ENCODE results near the gene CIDEB. TPM values are rescaled to one million over a fixed set of nuclear protein-coding genes. Genes with fewer than 3 reads are reported as not detected.
"Not testable (repeated sequence)": the region's sequence is repeated elsewhere in the genome, so short reads cannot be mapped to it uniquely, and the experiment has no call there.

Gene CIDEB, protein sequence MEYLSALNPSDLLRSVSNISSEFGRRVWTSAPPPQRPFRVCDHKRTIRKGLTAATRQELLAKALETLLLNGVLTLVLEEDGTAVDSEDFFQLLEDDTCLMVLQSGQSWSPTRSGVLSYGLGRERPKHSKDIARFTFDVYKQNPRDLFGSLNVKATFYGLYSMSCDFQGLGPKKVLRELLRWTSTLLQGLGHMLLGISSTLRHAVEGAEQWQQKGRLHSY
- 10 to 100 TPM in 7 of 10 donors, 1 to 10 TPM in 3; 8.3 to 15.5 (median 12.0) TPM for polyA plus RNA-seq (ENCODE audit: insufficient read length in 10 of 10)
- long read RNA-seq, donor 1, partial matches to known transcripts, result 0 of 1 reads
- long read RNA-seq, donor 1, other reads (novel, unspliced or antisense), result 0 of 1 reads
- long read RNA-seq, donor 2, partial matches to known transcripts, result 0 of 2 reads
- long read RNA-seq, donor 2, other reads (novel, unspliced or antisense), result 0 of 2 reads
- long read RNA-seq, donor 3, result 0 reads
- long read RNA-seq, donor 4, partial matches to known transcripts, result 0 of 1 reads
- long read RNA-seq, donor 4, other reads (novel, unspliced or antisense), result 0 of 1 reads
- long read RNA-seq, donor 5, partial matches to known transcripts, result 7 of 13 reads
- long read RNA-seq, donor 5, other reads (novel, unspliced or antisense), result 0 of 13 reads
- long read RNA-seq, donor 6, result 0 reads
- long read RNA-seq, donor 7, partial matches to known transcripts, result 0 of 3 reads
- long read RNA-seq, donor 7, other reads (novel, unspliced or antisense), result 0 of 3 reads
- long read RNA-seq, donor 8, partial matches to known transcripts, result 5 of 6 reads
- long read RNA-seq, donor 8, other reads (novel, unspliced or antisense), result 0 of 6 reads
- long read RNA-seq, donor 9, partial matches to known transcripts, result 0 of 2 reads
- long read RNA-seq, donor 9, other reads (novel, unspliced or antisense), result 0 of 2 reads

DNA sequence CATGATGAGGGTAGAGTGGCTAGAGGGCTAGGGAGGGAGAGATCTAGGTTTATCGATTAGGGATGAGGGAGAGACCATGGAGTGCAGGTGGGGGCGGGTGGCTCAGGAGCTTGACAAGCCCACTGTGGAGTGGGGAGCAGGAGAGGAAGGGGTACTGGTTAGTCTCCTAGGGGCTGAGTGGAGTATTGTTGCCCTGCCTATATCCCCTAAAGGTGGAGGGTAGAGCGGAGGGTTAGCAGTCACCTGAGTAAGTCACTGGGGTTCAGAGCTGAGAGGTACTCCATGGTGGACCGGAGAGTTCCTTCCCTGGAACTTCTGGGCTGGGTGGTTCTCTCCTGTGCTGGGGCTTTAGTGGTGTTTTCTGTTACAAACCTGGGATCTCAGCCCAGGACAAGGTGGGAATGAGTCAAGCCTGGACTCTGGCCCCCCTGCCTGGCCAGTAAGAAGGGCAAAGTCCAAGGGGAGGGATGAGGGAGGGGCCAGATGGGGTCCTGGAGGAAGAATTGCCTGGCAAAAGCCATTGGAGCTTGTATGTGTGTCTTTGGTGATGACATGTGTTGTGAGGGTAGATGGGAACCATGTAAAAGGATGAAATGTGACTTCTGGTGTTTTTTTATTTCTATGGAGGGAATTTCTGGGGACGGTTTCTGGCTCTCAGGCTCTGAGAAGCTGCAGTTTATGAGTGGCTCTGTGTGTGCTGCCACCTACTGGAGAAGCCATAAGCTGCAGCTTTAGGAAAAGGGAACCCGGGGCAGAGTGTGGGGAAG is at the start of gene CIDEB:
TSS of gene CIDEB (minus strand) at position 403 of the 767 bp plus-strand sequence. CDS start at position 284, 119 bp downstream.
- peak; percentile 38 to 73 (median 50) for DNase-seq

DNA sequence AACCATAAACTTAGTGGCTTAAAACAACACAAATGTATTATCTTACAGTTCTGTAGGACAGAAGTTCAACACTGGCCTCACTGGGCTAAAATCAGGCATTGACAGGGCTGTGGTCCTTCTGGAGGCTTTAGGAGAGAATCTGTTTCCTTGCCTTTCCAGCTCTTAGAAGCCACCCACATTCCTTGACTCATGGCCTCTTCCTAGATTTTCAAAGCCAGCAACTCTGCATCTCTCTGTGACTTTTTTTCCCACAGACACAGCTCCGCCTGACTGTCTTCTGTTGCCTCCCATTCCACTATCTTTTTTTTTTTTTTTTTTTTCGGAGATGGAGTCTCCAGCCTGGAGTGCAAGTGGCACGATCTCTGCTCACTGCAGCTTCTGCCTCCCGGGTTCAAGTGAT is 48.4 kb upstream of the CIDEB start:
- DNase-seq, result no peak

DNA sequence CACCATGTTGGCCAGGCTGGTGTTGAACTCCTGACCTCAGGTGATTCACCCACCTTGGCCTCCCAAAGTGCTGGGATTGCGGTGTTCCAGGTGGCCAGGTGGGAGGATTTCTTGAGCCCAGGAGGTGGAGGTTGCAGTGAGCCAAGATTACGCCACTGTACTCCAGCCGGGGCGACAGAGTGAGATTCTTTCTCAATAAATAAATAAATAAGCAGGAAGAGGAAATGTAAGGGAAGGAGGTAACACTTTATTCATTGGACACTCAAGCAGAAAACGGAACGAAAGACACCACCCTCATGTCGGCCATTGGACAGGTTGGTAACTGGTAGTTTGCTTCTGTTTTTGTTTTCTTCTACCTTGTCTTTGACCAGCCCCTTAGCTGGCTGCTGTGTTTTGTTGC is 47.2 kb upstream of the CIDEB start:
- no peak for DNase-seq

DNA sequence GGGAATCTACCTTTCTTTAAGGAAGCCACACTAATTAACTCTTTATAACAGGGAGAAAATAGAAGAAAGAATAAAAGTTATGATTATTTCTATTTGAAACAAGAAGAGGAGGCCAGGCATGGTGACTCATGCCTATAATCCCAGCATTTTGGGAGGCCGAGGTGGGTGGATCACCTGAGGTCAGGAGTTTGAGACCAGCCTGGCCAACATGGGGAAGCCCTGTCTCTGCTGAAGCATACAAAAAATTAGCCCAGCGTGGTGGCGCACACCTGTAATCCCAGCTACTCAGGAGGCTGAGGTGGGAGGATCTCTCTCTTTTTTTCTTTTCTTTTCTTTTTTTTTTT is 46.7 kb upstream of the CIDEB start:
- not testable (repeated sequence) for DNase-seq

DNA sequence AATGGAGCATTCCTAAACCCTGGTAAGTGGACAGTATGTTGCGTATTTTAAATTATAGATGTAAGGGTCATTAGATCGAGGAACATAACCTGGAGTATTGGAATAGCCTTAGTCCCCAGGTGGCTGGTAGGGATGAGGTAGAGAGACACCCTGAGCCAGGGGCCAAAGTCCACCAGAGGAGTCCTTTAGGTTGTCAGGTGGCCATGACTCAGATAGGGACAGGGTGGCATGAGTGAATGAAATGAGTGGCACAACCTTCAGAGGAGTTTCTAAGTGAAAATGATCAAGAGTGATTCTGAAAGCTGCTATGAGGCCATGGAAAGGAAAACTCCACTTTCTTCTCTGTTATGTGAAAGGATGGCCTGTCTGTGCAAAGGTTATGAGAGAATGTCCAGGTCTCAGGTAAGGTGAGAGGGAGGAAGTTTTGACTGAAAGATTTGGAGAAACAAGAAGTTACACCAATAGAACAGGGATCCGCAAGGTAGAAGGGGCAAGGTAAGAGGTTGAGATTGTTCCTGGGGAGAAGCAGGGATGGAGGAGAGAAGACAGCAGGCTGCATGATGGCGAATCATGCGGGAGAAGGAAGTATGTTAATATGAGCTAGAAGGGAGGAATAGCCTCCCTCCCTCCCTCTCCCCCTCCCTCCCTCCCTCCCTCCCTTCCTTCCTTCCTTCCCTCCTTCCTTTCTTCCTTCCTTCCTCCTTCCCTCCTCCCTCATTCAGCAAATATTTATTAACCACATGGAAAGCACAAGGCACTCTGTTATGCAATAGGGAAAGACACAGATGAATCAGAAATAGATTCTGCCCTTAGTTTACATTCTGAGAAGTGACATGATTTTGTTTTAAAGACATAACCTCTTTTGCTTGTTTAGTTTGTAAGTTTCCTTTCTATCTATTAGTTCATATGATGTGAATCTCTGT is 46.0 kb upstream of the CIDEB start:
- DNase-seq, result no peak

DNA sequence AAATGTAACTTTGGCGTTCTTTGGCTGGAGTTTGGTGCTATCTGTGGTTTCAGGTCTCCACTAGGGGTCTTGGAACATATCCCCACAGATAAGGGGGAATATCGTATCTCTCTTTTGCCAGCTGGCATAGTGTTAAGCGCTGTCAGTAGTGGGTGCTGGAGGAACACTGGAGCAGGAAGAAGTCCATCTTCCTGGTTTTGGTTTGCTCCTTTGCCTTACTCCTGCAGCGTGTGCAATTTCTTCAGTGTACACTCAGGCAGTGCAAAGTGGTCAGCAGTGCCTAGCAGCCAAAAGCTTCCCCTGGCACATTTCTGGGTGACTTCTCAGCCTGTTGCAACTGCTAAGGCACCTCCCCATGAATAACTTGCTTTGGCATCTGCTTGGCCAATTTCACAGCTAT is 43.7 kb upstream of the CIDEB start:
- DNase-seq, result no peak

DNA sequence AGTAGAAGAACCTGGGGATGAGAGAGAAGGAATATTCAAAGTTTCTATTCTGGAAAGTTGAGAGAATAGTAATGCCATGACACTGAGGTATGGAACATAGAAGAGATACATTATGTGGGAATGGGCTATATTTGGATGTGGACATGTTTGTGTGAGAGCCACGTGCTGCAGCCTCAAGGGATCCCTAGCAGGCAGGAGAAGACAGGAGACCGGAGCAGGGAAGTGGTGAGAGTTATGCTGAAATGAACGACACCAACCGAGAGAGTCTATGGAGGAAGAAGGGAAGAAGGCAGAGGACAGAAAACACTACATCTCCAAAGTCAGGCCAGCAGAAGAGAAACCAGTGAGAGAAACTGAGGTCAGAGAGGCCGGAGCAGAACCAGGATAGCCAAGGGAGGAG is 42.0 kb upstream of the CIDEB start:
- DNase-seq, result no peak

DNA sequence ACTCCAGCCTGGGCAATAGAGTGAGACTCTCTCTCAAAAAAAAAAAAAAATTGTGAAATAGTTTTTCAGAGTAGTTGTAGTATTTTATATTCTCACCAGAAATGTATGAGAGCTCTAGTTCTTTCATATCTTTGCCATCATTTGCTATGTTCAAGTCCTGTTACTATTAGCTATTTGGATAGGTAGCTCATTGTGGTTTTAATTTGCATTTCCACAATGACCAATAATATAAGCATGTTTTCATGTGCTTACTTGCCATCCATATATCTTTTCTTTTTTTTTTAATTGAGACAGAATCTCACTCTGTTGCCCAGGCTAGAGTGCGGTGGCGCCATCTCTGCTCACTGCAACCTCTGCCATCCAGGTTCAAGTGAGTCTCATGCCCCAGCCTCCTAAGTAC is 40.4 kb upstream of the CIDEB start:
- no peak for DNase-seq

DNA sequence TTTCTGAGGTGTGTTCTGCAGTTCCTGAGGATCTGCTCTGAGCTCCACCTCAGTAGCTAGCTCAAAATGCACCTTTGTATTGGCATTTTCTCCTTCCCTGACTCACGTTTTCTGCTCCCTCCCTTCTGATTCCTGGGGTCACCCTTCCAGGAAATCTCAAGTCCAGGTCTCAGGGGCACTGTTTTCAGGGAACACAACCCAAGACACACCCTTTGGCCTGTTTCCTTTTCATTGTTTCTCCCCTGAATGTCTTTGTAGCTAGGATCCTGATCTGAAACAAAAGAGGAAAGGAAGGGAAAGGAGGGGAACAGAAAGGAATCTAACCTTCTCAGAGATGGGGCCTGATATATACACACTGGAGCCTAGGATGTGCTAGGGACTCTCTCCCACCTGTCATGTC is 39.4 kb upstream of the CIDEB start:
- DNase-seq, result no peak

DNA sequence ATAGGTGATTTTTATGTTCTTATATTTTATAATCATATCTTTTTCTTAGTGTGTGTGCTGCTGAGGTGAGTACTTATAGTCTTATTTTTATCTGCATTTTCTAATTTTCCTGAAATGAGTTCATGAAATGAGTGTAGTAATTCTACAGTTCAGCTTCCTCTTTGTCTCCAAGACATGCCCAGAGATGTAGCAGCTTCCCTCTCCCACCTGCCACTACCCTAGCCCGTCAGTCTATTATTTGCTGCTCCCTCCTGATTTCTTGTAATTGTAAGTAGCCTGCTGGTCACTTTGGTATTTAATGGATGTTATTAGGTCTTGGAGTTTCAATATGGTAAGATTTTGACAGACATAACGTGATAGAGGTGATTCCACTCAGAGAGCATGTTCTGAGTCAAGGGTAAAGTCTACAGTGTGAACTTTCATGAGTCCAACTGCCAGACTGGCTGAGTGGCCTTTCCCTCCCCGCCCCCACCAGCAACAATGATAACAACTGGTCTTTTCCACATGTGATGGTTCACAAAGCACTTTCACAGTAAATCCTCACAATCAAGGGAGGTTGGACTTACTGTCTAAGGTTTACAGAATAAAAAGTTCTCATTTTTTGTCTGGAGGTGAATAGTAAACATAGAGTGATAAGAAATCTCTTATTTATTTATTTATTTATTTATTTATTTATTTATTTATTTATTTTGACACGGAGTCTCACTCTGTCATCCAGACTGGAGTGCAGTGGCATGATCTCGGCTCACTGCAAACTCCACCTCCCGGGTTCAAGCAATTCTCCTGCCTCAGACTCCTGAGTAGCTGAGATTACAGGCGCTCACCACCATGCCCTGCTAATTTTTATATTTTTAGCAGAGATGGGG is 36.3 kb upstream of the CIDEB start:
- DNase-seq, result no peak

DNA sequence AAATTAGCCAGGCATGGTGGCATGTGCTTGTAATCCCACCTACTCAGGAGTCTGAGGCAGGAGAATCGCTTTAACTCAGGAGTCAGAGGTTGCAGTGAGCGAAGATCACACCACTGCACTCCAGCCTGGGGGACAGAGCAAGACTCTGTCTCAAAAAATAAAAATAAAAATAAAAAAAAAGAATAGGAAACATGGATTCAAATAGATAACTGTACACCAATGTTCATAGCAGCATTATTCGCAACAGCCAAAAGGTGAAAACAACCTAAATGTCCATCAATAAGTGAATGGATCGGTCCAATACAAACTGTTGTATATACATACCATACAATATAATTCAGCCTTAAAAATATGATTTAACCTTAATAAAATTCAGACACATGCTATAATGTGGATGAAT is 35.1 kb upstream of the CIDEB start:
- no peak for DNase-seq

DNA sequence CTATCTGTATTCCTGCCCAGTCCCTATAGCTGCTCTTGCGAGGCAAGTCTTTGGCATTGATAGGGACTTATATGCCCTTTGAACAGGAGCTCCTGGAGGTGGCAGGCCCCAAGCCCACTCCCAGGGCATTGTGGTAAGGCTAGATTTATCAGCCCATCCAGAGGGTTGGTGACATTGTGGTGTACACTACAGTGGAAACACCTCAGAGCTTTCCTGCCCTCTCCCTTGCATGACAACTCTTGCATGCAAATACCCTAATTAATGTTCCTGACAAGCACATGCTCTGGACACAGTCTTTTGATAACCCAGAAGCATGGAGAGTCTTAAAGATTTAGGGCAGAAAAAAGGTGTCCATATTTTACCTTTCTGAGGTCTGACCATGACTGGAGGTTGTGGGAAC is 32.8 kb upstream of the CIDEB start:
- DNase-seq, result no peak

DNA sequence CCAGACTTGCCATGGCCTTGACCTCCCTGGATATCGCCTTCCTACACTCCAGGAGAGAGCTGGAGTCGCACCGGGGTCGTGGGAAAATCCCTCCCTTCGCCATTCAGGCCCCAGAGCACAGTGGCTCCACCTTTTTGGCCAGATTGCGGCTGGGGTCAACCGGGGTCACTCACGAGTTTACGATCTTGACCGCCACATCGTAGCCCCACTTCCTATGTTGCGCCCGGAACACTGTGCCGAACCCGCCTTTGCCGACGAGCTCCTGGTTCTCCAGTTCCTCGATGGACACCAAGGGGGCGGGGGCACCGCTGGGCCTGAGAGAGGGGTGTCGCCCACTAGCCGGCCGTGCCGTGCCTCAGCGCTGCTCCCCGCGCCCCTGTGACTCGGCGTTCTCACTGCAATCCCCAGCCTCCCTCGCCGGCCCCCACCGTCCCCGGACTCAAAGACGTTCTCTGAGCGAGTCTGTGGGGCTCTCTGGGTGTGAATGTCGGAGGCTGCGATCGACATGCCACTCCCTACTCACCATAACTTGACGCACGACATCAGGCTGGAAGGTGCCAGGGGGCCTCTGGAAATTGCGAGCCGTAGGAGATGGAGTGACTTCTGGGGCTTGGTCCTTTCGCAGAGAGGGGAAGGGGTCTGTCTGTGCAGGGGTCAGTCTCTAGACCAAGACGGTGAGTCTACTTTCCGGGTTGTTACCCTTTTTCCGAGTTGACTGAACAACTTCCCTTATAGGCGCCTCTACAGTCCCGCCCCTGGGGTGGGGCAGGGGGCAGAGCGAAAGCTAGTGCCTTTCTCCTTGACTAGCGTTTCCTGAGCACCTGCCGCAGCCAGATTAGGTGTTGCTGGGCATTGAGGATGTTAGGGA is 31.7 kb upstream of the CIDEB start, which contains the start of gene RIPK3:
TSS of gene RIPK3 (minus strand) at position 708 of the 868 bp plus-strand sequence. CDS start at position 543, 165 bp downstream.
- peak in 1 of 3 donors; percentile 49 for DNase-seq

DNA sequence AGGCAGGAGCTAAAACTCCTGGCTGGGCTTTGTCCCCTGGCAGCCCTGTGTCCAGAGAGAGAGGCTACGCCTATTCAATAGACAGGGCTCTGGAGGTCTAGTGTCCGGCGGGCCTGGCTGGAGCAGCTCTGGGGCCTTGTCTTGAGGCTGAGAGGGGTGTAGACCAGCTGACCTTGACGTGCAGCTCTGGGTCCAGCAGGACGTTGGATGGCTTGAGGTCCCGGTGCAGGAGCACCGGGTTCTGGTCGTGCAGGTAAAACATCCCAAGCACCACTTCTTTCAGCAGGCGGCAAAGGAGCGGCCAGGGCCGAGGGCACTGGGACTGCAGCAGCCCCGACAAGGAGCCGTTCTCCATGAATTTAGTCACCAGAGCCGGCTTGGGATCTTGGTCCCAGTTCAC is 31.1 kb upstream of the CIDEB start:
- DNase-seq, result no peak

DNA sequence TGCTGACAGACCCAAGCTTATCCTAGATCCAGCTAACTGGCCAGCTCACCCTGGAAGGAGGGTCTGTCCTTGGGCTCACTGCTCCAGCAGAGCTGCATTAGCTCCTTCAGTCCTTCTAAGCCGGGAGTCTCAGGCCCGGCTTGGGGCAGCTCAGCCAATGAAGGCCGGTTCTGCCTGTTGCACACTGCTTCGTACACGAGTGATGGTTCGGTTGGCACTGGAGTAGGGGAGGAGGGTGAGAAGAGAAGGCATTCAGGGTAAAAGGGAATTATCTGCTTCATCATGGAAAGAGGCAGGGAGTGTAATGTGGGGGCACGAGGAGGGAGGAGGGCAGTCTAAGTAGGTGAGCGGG is 30.0 kb upstream of the CIDEB start:
- no peak for DNase-seq

DNA sequence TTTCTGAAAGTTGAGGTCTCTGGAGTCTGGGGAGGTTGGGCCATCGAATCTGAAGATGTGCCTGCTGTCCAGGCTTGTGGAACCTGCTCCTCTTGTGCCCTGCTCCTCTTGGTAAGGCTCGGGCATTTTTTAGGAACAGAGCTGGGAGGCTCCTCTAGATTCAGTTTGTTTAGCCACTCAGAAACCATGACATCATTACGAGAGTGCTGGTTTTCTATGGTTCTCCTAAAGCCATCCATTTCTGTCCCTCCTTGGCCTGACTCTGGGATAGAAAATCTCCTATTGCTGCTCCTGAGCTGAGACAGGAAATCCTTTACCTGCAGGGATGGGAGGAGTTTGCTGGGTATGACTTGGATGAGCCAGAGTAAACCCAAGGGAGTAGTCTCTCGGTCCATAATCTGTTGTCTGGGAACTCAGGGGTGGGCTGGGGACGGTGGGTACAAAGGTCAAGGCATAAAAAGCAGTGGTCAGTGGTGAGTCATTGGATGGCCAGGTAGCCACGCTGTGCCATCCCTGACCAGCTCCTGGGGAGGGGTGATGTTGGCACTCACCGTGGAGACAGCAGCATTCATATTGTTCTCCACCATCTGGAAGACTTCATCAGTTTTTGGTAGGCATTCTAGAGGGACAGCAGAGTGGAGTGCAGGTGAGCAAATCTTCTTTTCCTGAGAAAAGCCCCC is 29.5 kb upstream of the CIDEB start:
- no peak for DNase-seq

DNA sequence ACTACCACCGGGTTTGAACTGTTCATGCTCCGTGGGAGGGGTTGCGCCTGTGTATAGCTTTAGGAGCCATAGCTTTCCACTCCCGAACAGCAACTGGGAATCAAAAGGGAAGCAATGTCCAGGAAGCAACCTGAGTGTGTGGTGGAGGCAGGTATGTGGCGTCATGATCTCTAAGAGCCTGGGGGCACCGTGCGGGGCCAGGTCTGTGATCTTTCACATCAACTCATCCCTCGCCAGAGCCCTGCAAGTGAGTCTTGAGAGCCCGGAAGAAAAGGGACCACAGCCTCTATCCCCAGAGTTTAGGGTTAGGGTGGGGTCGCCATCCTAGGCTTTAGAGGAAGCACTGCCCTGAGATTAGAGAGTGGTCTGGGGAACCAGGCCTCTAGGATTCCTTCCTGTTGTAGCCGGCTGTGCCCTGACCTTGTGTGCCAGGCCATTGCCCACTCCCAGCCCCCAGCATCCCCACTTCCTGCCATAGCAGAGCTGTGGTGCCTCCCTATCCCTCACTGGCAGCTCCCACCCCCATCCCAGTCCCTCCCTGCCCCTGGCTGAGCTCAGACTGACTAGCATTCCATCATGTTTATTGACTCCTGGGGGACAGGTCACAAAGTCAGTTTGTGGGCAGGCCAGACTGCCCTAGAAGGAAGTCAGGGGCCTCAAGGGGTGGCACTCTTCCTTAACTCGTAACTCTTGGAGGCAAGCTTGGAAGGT is 27.8 kb upstream of the CIDEB start:
- no peak for DNase-seq

Measured in muscle of back (tissue), 13 donors.